HepG2 (cell line): ENCODE measurements around the gene SLC25A18. TPM values are rescaled to one million over a fixed set of nuclear protein-coding genes. Genes with fewer than 3 reads are reported as not detected.

Source experiments
- CBFB ChIP-seq: sonication (generic); formaldehyde crosslinking; IDR thresholded peaks from 2 replicates; pipeline ENCODE4 v1.4.0; 2020; ENCODE audit warnings: missing genetic modification reagents
- CENPT ChIP-seq: sonication (generic); formaldehyde crosslinking; IDR thresholded peaks from 2 replicates; pipeline ENCODE4 v1.8.0; 2022; ENCODE audit warnings: low read depth, mild to moderate bottlenecking, moderate library complexity, missing genetic modification reagents
- HBP1 ChIP-seq: IDR thresholded peaks from 2 replicates; pipeline ENCODE4 v1.6.1; 2016; ENCODE audit warnings: low read depth, control low read depth
- KMT2A ChIP-seq: sonication (generic); formaldehyde crosslinking; IDR thresholded peaks from 2 replicates; pipeline ENCODE4 v1.4.0; 2020; ENCODE audit warnings: missing genetic modification reagents
- LBX2 ChIP-seq: sonication (generic); formaldehyde crosslinking; IDR thresholded peaks from 2 replicates; pipeline ENCODE4 v1.5.0; 2020; ENCODE audit warnings: missing genetic modification reagents, mild to moderate bottlenecking, borderline replicate concordance
- NR1H2 ChIP-seq: sonication (generic); formaldehyde crosslinking; IDR thresholded peaks from 2 replicates; pipeline ENCODE4 v1.8.1; 2022; ENCODE audit warnings: low read depth, missing genetic modification reagents, borderline replicate concordance
- PHF8 ChIP-seq: sonication (generic); formaldehyde crosslinking; IDR thresholded peaks from 2 replicates; pipeline ENCODE4 v1.5.0; 2020; ENCODE audit warnings: missing genetic modification reagents
- RXRA ChIP-seq: sonication (generic); formaldehyde crosslinking; IDR thresholded peaks from 2 replicates; pipeline ENCODE4 v1.5.1; 2020; ENCODE audit warnings: missing genetic modification reagents
- SOX6 ChIP-seq, 2 experiments: fragments of 450-650 bp in 1 of 2; sonication (generic) in 1 of 2; formaldehyde crosslinking in 1 of 2; IDR thresholded peaks; 2 replicates each; pipeline versions ENCODE4 v1.4.0 to v1.6.1; 2017 to 2020; ENCODE audit warnings: antibody characterized with exemption in 1 of 2, mild to moderate bottlenecking in 1 of 2, missing genetic modification reagents in 1 of 2
- TEF ChIP-seq: sonication (generic); formaldehyde crosslinking; IDR thresholded peaks from 2 replicates; pipeline ENCODE4 v1.5.0; 2020; ENCODE audit warnings: missing genetic modification reagents
- USF2 ChIP-seq, 2 experiments: sonication (generic) in 1 of 2; formaldehyde crosslinking in 1 of 2; IDR thresholded peaks; 2 replicates each; pipeline versions ENCODE4 v1.5.1 to v1.6.1; 2011 to 2020; ENCODE audit warnings: borderline replicate concordance in 1 of 2, low read depth in 1 of 2, low read length in 1 of 2, mild to moderate bottlenecking in 1 of 2, missing genetic modification reagents in 1 of 2, moderate library complexity in 1 of 2
- ZBTB10 ChIP-seq: sonication (generic); formaldehyde crosslinking; IDR thresholded peaks from 2 replicates; pipeline ENCODE4 v1.4.0; 2020; ENCODE audit warnings: missing genetic modification reagents, borderline replicate concordance
- ZBTB34 ChIP-seq: sonication (generic); formaldehyde crosslinking; IDR thresholded peaks from 2 replicates; pipeline ENCODE4 v1.8.0; 2022; ENCODE audit warnings: mild to moderate bottlenecking, missing genetic modification reagents
- ZFAT ChIP-seq: sonication (generic); formaldehyde crosslinking; conservative IDR thresholded peaks from 2 replicates; pipeline ENCODE4 v1.8.1; 2023; ENCODE audit warnings: missing genetic modification reagents, inconsistent platforms
- ZNF329 ChIP-seq: sonication (generic); formaldehyde crosslinking; IDR thresholded peaks from 2 replicates; pipeline ENCODE4 v1.9.0; 2021; ENCODE audit warnings: low read depth, mild to moderate bottlenecking, missing genetic modification reagents
- ZNF510 ChIP-seq: sonication (generic); formaldehyde crosslinking; IDR thresholded peaks from 2 replicates; pipeline ENCODE4 v1.4.0; 2020; ENCODE audit warnings: low read depth, mild to moderate bottlenecking, missing genetic modification reagents
- ZSCAN20 ChIP-seq: sonication (generic); formaldehyde crosslinking; IDR thresholded peaks from 2 replicates; pipeline ENCODE4 v1.4.0; 2020; ENCODE audit warnings: missing genetic modification reagents, mild to moderate bottlenecking, borderline replicate concordance
- polyA plus RNA-seq, 8 experiments: library from polyadenylated mRNA; depleted of rRNA in 3 of 8; stranded (reverse) in 7 of 8; unstranded in 1 of 8; fragments of >200 nt; fragmentation: Illumina TruSeq in 4 of 8; extraction: Trizol in 4 of 8; gene quantifications; 2 replicates each; pipeline versions ENCODE4 v1.2.1 to v1.2.3, GENCODE V29; 2011 to 2016; ENCODE audit warnings: low read depth in 4 of 8, missing spikeins in 1 of 8, mixed read lengths in 1 of 8; ENCODE audit not compliant: insufficient read depth in 1 of 8
- total RNA-seq, 5 experiments: library from RNA; depleted of rRNA; stranded (reverse); fragments of >200 nt; fragmentation: Illumina TruSeq; extraction: Trizol; gene quantifications; 2 replicates each; pipeline ENCODE4 v1.2.3, GENCODE V29; 2016; ENCODE audit warnings: low read depth in 1 of 5

The SLC25A18 gene
- total and polyA plus RNA-seq, 2 of the 13 experiments (the other 11 are each of a cell fraction or from before 2014, with no cell fraction given) = 0.28 to 0.75 TPM

- no peak for TF ChIP-seq ZBTB34 (CRISPR knock-in tag)
- no peak for TF ChIP-seq ZBTB10 (CRISPR knock-in tag)
- no peak for TF ChIP-seq KMT2A (CRISPR knock-in tag)
- 0 out of 2 replicates have a peak, but pooled peaks have one; percentile 24 for TF ChIP-seq PHF8 (CRISPR knock-in tag)
- TF ChIP-seq RXRA (CRISPR knock-in tag) = peak; percentile 71; the same call in 1 of the 2 replicates
- TF ChIP-seq TEF (CRISPR knock-in tag) = peak; percentile 99
- no peak for TF ChIP-seq ZSCAN20 (CRISPR knock-in tag)
- TF ChIP-seq CENPT = no peak
- no peak for TF ChIP-seq SOX6 (IDR thresholded peaks at IDR 0.05)
- peak; percentile 32 for TF ChIP-seq SOX6 (CRISPR knock-in tag; IDR thresholded peaks at IDR 0.05)
- no peak for TF ChIP-seq LBX2 (CRISPR knock-in tag)
- no peak for TF ChIP-seq ZNF329 (CRISPR knock-in tag)
- TF ChIP-seq HBP1 = no peak
- no peak for TF ChIP-seq USF2 (IDR thresholded peaks at IDR 0.05; ENCODE audit: low read depth, low read length)
- no peak for TF ChIP-seq USF2 (CRISPR knock-in tag; IDR thresholded peaks at IDR 0.05; ENCODE audit: borderline replicate concordance)
- no peak for TF ChIP-seq NR1H2 (CRISPR knock-in tag)
- no peak for TF ChIP-seq ZFAT (CRISPR knock-in tag)
- no peak for TF ChIP-seq CBFB (CRISPR knock-in tag)
- no peak for TF ChIP-seq ZNF510 (CRISPR knock-in tag)
Observed at GRCh38 chr22:17562906-17563870, at the start of gene SLC25A18 (continued).
